Measurements from ENCODE around the gene COL4A1. TPM values are rescaled to one million over a fixed set of nuclear protein-coding genes. Genes with fewer than 3 reads are reported as not detected.

Gene COL4A1
- total RNA-seq, 2 donors from 2014 or later = 27.0 to 97.0 TPM

DNA sequence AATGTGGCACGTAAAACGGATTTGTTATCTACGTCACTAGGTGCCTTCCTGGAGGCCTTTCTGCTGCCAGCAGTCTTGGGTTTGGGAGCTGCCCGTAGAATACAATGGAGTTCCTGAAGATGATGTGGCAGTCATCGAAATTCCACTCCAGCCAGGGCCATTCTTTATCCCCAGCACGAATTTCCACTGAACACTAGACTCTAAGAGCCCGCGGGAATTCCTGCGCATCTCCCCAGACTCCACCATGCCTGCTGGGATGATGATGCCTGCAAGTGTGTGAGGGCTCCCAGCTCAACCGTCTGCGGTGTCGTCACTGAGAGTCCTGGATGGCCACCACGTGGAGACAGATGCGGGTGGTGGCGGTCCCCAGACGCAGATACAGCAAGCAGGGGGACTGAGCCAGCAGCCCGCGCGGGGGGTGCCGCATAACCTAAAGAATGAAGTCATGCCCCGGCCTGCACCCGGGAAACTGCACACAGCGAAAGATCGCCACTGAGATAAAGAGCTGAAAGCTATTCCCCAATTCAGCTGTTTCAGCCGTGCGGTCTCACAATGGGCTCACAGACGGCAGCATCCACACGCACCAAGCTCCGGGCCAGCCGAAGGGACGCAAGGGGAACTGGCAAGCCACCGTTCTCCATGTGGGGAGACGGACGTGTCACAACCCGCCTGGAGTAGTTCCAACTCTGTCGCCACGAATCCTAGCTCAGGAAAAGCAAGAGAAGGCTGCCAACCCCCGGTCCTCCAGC is 41.1 kb downstream of the COL4A1 start:
- intact Hi-C loops (cut with DNase I) = no loop called here
- no peak for DNase-seq
- no peak overlapping the region for H3K4me3 ChIP-seq

GRCh38 chr13:110265341-110265681 is 41.6 kb downstream of the COL4A1 start:
- H3K9ac ChIP-seq (ENCODE audit: low read depth in 2 of 2, low read length in 2 of 2) = no peak overlapping the region
- no peak for TF ChIP-seq CTCF (IDR thresholded peaks at IDR 0.05)
- H3K27ac ChIP-seq = no peak overlapping the region
- no peaks in the 10 kb centered on the region for H3K36me3 ChIP-seq
- no peaks in the 10 kb centered on the region for H3K9me3 ChIP-seq
- intact Hi-C loops (cut with DNase I) = no loop called here
- DNase-seq = no peak
- H3K4me3 ChIP-seq = no peak overlapping the region
- H3K4me1 ChIP-seq = no peaks in the 10 kb centered on the region
- no peaks in the 10 kb centered on the region for H3K27me3 ChIP-seq

More for the DNA sequence above, 41.1 kb downstream of the COL4A1 start:
- no peak for TF ChIP-seq CTCF (IDR thresholded peaks at IDR 0.05)
- no peaks in the 10 kb centered on the region for H3K27me3 ChIP-seq
- H3K4me1 ChIP-seq = no peaks in the 10 kb centered on the region
- H3K9ac ChIP-seq (ENCODE audit: low read depth in 2 of 2, low read length in 2 of 2) = no peak overlapping the region
- no peaks in the 10 kb centered on the region for H3K36me3 ChIP-seq
- H3K27ac ChIP-seq = no peak overlapping the region
- no peaks in the 10 kb centered on the region for H3K9me3 ChIP-seq

- Histone ChIP-seq H3K9me3 (no peaks in the 10 kb centered on the region), H3K27ac (no peak overlapping the region), H3K4me3 (no peak overlapping the region), H3K27me3 (no peaks in the 10 kb centered on the region), H3K9ac (ENCODE audit: low read depth in 2 of 2, low read length in 2 of 2) (no peak overlapping the region), H3K36me3 (no peaks in the 10 kb centered on the region), H3K4me1 (no peaks in the 10 kb centered on the region)
- TF ChIP-seq CTCF (IDR thresholded peaks at IDR 0.05) = no peak
- intact Hi-C loops (cut with DNase I) = no loop called here
- no peak for DNase-seq
Observed at GRCh38 chr13:110264685-110265275, 42.2 kb downstream of the COL4A1 start.

DNA sequence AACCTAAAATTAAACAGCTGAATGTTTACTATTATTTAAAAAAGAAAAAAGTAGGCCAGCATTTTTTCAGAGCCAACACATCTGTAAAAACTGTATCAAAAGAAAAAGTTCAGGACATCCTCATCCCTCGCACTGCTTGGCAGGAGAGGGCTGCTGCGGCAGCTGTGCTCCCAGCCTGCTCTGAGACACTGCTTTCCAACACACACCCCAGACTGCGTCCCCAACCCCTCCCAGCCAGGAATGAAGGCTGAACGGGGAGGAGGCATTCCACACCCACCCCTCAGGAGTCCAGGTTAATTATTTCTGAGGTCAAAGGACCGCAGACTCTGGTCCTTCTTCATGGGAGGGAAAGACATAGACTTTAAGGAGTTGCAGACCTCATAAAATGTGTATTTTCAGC is 43.1 kb downstream of the COL4A1 start:
- no peak overlapping the region for H3K9ac ChIP-seq (ENCODE audit: low read depth in 2 of 2, low read length in 2 of 2)
- H3K27ac ChIP-seq = no peak overlapping the region
- intact Hi-C loops (cut with DNase I) = no loop called here
- DNase-seq = peak; percentile 60
- TF ChIP-seq CTCF (IDR thresholded peaks at IDR 0.05) = no peak
- no peaks in the 10 kb centered on the region for H3K9me3 ChIP-seq
- H3K4me1 ChIP-seq = no peaks in the 10 kb centered on the region
- H3K27me3 ChIP-seq = no peaks in the 10 kb centered on the region
- no peaks in the 10 kb centered on the region for H3K36me3 ChIP-seq
- H3K4me3 ChIP-seq = no peak overlapping the region

DNA sequence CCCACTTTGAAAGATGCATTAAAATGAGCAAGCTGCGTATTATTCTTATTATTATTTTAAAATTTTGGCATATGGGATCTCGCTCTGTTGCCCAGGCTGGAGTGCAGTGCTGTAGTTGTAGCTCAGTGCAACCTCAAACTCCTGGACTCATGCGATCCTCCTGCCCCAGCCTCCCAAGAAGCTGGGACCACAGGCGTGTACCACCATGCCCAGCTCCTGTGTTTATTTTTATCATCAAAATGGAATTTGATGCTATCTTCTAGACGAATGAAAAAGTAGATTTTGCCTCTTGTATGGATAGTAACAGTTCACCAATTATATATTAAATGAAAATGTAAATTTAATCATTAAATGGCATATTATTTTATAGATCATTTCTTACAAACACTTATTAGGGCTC is 43.6 kb downstream of the COL4A1 start:
- H3K4me3 ChIP-seq = no peak overlapping the region
- intact Hi-C loops (cut with DNase I) = no loop called here
- no peak for TF ChIP-seq CTCF (IDR thresholded peaks at IDR 0.05)
- no peaks in the 10 kb centered on the region for H3K36me3 ChIP-seq
- H3K27me3 ChIP-seq = no peaks in the 10 kb centered on the region
- no peak overlapping the region for H3K9ac ChIP-seq (ENCODE audit: low read depth in 2 of 2, low read length in 2 of 2)
- no peak for DNase-seq
- no peaks in the 10 kb centered on the region for H3K4me1 ChIP-seq
- no peaks in the 10 kb centered on the region for H3K9me3 ChIP-seq
- peak overlapping the region; percentile 51 for H3K27ac ChIP-seq

Measured in colonic mucosa (tissue), 4 donors.